Caco-2 (cell line): ENCODE data around the gene METTL26. TPM values are rescaled to one million over a fixed set of nuclear protein-coding genes. Genes with fewer than 3 reads are reported as not detected.

Experiments used
- BruUV-seq: library from RNA; stranded (reverse); fragments of 400-500 nt; replicated peaks from 2 replicates; lab custom pipeline; 2021; lab: Mats Ljungman, UMichigan
- CTCF ChIA-PET: fragments of 300-600 bp; sonication (Branson Sonifier 250); formaldehyde crosslinking; loops from one replicate; lab custom pipeline; 2022; ENCODE audit warnings: antibody characterized with exemption; lab: Charles Lee
- POLR2A ChIA-PET: fragments of 300-600 bp; sonication (Branson Sonifier 250); formaldehyde crosslinking; loops from one replicate; lab custom pipeline; 2022; ENCODE audit warnings: antibody characterized with exemption; lab: Charles Lee
- DNase-seq, 2 experiments: peaks; one replicate each; pipeline versions ENCODE4 v3.0.0 to v3.0.0-alpha.2; 2020 to 2022
- H3K27me3 ChIP-seq: replicated peaks from 2 replicates; pipeline ENCODE4 v1.6.0; 2011; ENCODE audit warnings: low read length; ENCODE audit not compliant: control insufficient read depth, insufficient read depth
- H3K36me3 ChIP-seq: 2 replicates; pipeline ENCODE4 v1.5.1; 2011; ENCODE audit warnings: low read length; ENCODE audit not compliant: control insufficient read depth, insufficient read depth
- H3K4me1 ChIP-seq: fragments of 250-450 bp; sonication (Bioruptor Pico); 2 replicates; pipeline ENCODE4 v1.5.1; 2020; ENCODE audit warnings: mild to moderate bottlenecking
- H3K4me3 ChIP-seq: 2 replicates; pipeline ENCODE4 v1.5.1; 2011; ENCODE audit warnings: low read depth, mild to moderate bottlenecking, control low read depth, low read length
- H3K9me3 ChIP-seq: fragments of 250-450 bp; sonication (Bioruptor Pico); 2 replicates; pipeline ENCODE4 v1.5.1; 2020; ENCODE audit warnings: mild to moderate bottlenecking, moderate library complexity
- H3K27ac Mint-ChIP-seq: one replicate; pipeline ENCODE4 v1.8.0; 2022; ENCODE audit warnings: mixed read lengths; ENCODE audit not compliant: unreplicated experiment
- H3K27me3 Mint-ChIP-seq: one replicate; pipeline ENCODE4 v1.8.0; 2022; ENCODE audit warnings: mixed read lengths; ENCODE audit not compliant: insufficient read depth, unreplicated experiment
- H3K36me3 Mint-ChIP-seq: one replicate; pipeline ENCODE4 v1.8.0; 2022; ENCODE audit warnings: mild to moderate bottlenecking, mixed read lengths; ENCODE audit not compliant: insufficient read depth, unreplicated experiment
- H3K4me1 Mint-ChIP-seq: one replicate; pipeline ENCODE4 v1.8.0; 2022; ENCODE audit warnings: low read depth, mixed read lengths; ENCODE audit not compliant: unreplicated experiment
- H3K4me3 Mint-ChIP-seq: one replicate; pipeline ENCODE4 v1.8.0; 2022; ENCODE audit warnings: mild to moderate bottlenecking, moderate library complexity, mixed read lengths; ENCODE audit not compliant: unreplicated experiment
- H3K9me3 Mint-ChIP-seq: one replicate; pipeline ENCODE4 v1.8.0; 2022; ENCODE audit warnings: mixed read lengths; ENCODE audit not compliant: unreplicated experiment
- intact Hi-C: fragments of 100-400 bp; cut with micrococcal nuclease; formaldehyde crosslinking; loops from one replicate; pipeline ENCODE4 v1.10.0; 2022; ENCODE audit not compliant: unreplicated experiment
- total RNA-seq: library from RNA; stranded (reverse); gene quantifications from 2 replicates; pipeline ENCODE4 v1.2.3, GENCODE V29; 2022
- TF ChIP-seq, protein P1 (sequence below), 2 experiments: fragments of 200-600 bp in 1 of 2; IDR thresholded peaks; 1 replicate in 1 of 2; 2 replicates in 1 of 2; pipeline versions ENCODE4 v1.5.1 to v1.8.0; 2011 to 2022; ENCODE audit warnings: antibody characterized with exemption in 1 of 2, control low read depth in 1 of 2, inconsistent platforms in 1 of 2, low read depth in 1 of 2, low read length in 1 of 2, mild to moderate bottlenecking in 1 of 2, moderate library complexity in 1 of 2; ENCODE audit not compliant: insufficient read depth in 1 of 2, severe bottlenecking in 1 of 2, unreplicated experiment in 1 of 2

The METTL26 gene
- total RNA-seq, 1 experiment from 2014 or later: 67.4 TPM

DNA sequence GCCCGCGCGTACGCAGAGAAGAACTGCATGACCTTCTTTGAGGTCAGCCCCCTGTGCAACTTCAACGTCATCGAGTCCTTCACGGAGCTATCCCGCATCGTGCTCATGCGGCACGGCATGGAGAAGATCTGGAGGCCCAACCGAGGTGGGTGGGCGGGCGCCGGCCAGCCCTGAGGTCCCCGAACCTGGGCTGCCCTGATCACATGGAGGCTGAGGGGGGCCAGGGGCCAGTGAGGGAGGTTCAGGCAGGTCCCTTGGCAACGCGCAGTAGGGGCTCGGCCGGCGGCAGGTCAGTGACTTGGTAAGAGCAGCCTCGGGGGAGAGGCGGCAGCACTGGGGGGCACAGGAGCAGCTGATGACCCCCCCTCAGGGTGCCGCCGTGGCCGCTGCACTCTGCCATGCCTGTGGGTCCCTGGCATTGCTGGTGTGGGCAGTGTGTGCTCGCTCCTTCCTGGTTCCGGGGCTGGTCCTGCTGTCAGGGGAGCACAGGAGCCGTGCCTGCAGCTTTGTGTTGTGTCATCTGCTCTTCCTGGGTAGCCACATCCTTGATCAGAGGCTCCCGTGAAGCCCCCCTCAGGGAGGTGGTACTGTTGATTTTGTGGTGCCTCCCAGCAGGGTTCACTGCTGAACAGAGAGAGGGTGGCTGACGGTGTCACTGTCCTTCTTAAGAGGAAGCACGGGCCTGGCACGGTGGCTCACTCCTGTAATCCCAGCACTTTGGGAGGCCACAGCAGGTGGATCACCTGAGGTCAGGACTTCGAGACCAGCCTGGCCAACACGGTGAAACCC lies 9.9 kb downstream of the METTL26 start:
- Mint-ChIP-seq H3K27me3 (no peaks in the 10 kb centered on the region), H3K27ac (no peak overlapping the region), H3K4me1 (no peaks in the 10 kb centered on the region), H3K9me3 (no peaks in the 10 kb centered on the region), H3K36me3 (peaks cover 23% of the 10 kb centered on the region), H3K4me3 (no peak overlapping the region)
- H3K36me3 ChIP-seq: no peaks in the 10 kb centered on the region
- ChIA-PET POLR2A (no interaction called here), CTCF (no interaction called here)
- TF ChIP-seq, protein P1, sequence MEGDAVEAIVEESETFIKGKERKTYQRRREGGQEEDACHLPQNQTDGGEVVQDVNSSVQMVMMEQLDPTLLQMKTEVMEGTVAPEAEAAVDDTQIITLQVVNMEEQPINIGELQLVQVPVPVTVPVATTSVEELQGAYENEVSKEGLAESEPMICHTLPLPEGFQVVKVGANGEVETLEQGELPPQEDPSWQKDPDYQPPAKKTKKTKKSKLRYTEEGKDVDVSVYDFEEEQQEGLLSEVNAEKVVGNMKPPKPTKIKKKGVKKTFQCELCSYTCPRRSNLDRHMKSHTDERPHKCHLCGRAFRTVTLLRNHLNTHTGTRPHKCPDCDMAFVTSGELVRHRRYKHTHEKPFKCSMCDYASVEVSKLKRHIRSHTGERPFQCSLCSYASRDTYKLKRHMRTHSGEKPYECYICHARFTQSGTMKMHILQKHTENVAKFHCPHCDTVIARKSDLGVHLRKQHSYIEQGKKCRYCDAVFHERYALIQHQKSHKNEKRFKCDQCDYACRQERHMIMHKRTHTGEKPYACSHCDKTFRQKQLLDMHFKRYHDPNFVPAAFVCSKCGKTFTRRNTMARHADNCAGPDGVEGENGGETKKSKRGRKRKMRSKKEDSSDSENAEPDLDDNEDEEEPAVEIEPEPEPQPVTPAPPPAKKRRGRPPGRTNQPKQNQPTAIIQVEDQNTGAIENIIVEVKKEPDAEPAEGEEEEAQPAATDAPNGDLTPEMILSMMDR (IDR thresholded peaks at IDR 0.05; ENCODE audit: insufficient read depth in 1 of 2, low read depth in 1 of 2, low read length in 1 of 2, severe bottlenecking in 1 of 2, unreplicated experiment in 1 of 2): no peak
- intact Hi-C loops: no loop called here
- no TSS peak for BruUV-seq
- H3K4me1 ChIP-seq: no peaks in the 10 kb centered on the region
- H3K9me3 ChIP-seq: no peaks in the 10 kb centered on the region
- DNase-seq: no peak
- H3K27me3 ChIP-seq: no peaks in the 10 kb centered on the region
- no peak overlapping the region for H3K4me3 ChIP-seq

DNA sequence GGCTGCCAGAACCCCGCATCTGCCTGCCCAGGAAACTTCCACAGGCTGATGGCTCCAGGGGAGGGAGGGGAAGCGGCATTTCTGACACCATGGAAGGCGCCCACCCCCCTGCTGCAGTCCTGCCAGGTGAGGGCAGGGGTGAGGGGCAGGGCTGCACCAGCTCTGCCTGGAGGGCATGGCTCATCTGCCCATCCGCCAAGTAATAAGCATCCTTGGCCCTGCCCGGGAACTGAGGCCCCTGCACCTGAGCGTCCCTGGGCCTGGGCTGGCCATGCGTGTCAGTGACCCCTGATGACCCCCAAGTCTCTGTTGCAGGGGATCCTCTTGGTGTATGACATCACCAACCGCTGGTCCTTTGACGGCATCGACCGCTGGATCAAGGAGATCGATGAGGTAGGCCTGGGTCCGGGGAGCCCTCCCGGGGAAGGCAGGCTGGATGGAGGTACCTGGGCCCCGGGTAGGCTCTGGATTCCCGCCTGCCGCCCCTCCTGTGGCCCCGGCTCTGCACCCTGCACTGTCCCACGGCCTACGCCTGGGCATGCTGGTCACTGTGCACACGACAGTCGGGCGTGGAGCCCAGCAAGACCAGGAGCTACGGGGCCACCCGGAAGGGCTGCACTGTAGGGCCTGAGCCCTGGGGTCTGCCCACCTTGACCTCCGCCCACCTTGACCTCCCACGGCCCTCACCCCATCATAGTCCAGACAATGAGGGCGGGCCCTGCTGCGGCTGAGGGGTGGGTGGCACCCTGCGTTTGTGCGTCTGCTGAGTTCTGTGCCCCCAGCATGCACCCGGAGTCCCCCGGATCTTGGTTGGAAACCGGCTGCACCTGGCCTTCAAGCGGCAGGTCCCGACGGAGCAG lies 10.8 kb downstream of the METTL26 start:
- Mint-ChIP-seq H3K27me3 (no peaks in the 10 kb centered on the region), H3K4me3 (no peak overlapping the region), H3K27ac (no peak overlapping the region), H3K36me3 (peaks cover 23% of the 10 kb centered on the region), H3K9me3 (no peaks in the 10 kb centered on the region), H3K4me1 (no peaks in the 10 kb centered on the region)
- no peaks in the 10 kb centered on the region for H3K27me3 ChIP-seq
- TF ChIP-seq, protein P1 (IDR thresholded peaks at IDR 0.05; ENCODE audit: insufficient read depth in 1 of 2, low read depth in 1 of 2, low read length in 1 of 2, severe bottlenecking in 1 of 2, unreplicated experiment in 1 of 2): no peak
- H3K4me1 ChIP-seq: no peaks in the 10 kb centered on the region
- no TSS peak for BruUV-seq
- POLR2A ChIA-PET: no interaction called here
- CTCF ChIA-PET: no interaction called here
- intact Hi-C loops: no loop called here
- no peak for DNase-seq
- no peaks in the 10 kb centered on the region for H3K9me3 ChIP-seq
- H3K36me3 ChIP-seq: no peaks in the 10 kb centered on the region
- no peak overlapping the region for H3K4me3 ChIP-seq

DNA sequence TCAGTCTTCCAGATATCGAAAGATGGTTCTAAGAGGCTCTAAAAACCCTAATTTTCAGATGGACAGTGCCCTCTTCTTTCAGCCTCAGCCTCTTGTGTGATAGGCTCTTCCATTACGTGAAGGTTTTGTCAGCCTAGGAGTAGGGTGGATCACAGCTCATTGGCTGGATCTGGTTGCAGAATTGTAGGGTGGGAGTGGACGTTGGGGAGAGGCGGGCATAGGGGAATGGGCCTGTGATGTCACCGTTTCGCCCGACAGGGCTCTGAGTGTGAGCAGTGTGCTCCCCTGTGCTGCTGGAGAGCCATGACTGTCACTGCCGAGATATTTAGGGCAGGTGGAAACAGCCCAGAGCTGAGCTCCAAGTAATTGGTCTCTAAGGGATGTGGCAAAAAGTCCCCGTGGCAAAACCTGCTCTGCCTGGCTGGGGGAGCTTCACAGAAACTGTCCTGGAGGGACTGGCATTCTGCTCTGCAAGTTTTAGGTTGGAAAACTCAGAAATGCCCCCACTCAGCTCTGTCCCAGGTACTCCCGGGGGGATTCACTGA lies 11.5 kb downstream of the METTL26 start:
- no peaks in the 10 kb centered on the region for H3K4me1 ChIP-seq
- Mint-ChIP-seq H3K4me3 (no peak overlapping the region), H3K4me1 (no peaks in the 10 kb centered on the region), H3K27ac (no peak overlapping the region), H3K36me3 (peaks cover 17% of the 10 kb centered on the region), H3K9me3 (no peaks in the 10 kb centered on the region), H3K27me3 (no peaks in the 10 kb centered on the region)
- DNase-seq: no peak
- no TSS peak for BruUV-seq
- H3K4me3 ChIP-seq: no peak overlapping the region
- ChIA-PET CTCF (no interaction called here), POLR2A (interaction anchor here (0.6 kb wide), 1 partner anchor 577 kb away, joined by 5 read pairs; no protein-coding TSS in a partner anchor)
- intact Hi-C loops: no loop called here
- no peaks in the 10 kb centered on the region for H3K9me3 ChIP-seq
- H3K36me3 ChIP-seq: no peaks in the 10 kb centered on the region
- no peaks in the 10 kb centered on the region for H3K27me3 ChIP-seq
- TF ChIP-seq, protein P1 (IDR thresholded peaks at IDR 0.05; ENCODE audit: insufficient read depth in 1 of 2, low read depth in 1 of 2, low read length in 1 of 2, severe bottlenecking in 1 of 2, unreplicated experiment in 1 of 2): no peak
